Measurements from ENCODE around the gene TPRG1L.

Gene TPRG1L

DNA sequence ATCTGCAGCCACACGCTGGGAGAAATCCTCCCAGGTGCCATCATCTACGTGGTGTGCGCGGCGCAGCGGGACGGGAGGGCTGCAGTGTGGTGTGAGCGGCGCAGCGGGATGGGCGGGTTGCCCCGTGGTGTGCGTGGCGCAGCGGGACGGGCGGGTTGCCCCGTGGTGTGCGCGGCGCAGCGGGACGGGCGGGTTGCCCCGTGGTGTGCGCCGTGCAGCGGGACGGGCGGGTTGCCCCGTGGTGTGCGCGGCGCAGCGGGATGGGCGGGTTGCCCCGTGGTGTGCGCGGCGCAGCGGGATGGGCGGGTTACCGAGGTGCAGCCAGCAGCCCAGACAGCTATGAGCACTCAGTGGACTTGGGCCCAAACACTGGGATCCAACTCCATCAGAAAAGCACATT lies 20.4 kb downstream of the TPRG1L start:
- no peak for DNase-seq (ENCODE audit: low spot score)

DNA sequence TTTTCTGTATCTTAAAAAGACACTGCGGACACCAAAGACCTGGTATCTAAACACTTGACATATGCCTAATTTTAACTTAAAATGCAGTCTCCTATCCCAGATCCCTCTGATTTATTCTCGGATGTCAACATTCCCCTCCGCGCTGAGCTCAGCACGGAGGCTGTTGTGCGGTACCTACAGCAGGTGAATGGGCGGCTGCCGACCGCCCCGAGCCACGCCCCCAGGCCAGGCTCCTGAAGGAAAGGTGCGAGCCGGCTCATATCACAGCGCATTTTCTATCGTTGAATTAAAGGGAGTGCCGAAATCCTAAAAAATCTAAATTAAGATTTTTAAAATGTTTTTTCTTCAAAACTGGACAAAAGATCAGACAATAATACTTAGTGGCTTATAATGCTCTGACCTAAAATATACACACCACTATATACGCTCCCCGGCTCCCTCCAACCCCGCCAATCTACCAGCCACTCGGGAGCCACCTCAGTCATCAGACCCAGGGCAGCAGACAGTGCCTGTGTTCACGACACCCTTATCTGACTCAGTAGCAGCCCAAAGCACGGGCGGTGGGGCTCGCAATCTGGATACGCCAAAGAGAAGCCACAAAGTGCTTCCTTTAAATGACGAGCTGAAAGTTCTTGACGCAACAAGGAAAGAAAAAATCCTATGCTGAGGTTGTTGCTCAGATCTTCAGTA lies 21.0 kb downstream of the TPRG1L start:
- DNase-seq (ENCODE audit: low spot score): no peak

DNA sequence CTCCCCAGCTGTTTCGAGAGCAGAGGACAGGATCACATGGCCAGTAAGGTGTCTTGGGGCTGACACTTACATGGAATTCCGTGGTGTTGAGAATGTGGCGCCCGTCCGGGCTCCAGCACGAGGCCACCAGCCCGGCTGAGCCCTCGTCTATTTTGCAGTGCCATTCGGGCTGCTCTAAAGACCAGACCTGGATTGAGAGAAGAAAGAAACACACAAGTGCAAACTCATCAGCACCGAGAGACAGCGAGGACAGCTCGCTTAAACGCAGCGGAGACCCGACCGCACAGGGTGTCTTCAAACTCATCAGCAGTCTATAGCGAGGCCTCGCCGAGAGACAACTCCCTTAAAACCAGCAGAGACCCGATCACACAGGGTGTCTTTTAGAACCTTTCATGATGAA lies 21.8 kb downstream of the TPRG1L start:
- DNase-seq (ENCODE audit: low spot score): no peak

DNA sequence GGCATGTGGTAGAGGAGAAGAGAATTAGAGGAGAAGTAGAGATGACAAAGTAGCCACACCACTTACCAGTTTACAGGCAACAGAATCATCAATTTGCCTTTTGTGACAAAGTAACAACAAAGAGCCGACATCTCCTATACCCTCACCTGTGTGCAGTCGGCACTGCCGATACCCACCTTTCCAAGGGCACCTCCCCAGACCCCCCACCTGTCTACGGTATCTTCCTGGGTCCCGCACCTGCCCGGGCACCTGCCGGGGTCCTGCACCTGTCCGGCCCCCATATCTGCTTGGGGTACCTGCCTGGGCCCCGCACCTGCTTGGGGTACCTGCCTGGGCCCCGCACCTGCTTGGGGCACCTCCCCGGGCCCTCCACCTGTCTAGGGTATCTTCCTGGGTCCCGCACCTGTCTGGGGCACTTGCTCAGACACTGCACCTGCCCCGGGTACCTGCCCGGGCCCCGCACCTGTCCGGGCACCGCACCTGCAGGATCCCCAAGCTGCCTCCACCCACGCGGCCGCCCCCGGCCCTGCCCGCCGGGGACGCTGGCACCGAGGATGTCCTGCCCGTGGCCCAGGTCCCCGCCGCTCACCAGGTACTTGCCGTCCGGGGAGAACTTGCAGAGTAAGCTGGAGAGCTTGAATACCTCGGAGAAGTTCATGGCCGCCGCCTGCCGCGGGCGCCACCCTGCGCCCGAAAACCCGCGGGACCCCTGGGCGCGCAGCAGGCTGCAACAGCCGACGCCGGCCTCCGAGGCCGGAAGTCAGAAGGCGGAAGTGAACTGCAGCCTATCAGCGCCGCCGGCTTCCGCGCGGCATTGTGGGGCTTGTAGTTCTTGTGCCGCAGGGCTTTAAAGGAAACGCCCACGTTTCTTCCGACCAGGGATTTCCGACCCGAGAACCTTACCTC lies 24.8 kb downstream of the TPRG1L start, which contains the start of gene WRAP73:
TSS of gene WRAP73 (minus strand) at position 762 of the 906 bp plus-strand sequence. CDS start at position 658, 104 bp downstream.
- DNase-seq (ENCODE audit: low spot score): peak; percentile 86

DNA sequence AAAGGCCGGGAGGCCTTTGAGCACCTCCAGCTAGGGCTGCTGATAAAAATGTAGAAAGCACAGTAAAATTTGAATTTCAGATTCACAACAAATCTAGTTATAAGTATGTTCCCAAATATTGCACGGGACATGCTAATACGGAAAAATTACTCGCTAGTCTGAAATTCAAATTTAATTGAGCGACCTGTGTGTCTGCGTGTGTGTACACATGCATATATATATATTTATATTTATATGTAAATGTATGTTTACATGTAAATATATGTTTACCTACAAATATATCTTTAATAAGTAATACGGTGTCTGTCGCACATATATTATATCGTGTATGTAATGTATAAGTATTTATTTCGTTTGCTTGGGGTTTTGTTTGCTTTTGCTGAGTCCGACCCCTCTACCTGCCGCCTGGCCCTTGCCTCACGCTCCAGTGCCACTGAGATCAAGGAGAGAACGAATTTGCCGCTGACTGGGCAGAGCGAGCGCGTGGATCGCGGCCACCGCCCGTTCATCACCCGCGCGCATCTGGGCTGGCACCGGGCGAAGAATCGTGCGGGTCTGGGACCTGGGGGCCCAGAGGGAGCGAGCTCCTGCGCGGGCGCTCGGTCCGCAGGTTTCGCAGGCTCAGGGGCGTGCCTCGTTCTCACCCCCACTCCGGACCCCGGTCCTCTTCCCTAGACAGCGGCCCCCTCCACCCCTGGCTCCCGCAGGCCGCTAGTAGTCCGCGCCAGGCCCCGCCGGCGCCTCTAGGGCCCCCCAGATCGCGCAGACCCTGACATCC lies 25.6 kb downstream of the TPRG1L start:
- no peak for DNase-seq (ENCODE audit: low spot score)

- DNase-seq (ENCODE audit: low spot score): no peak
These were observed 26.5 kb downstream of the TPRG1L start for GRCh38 chr1:3651026-3651929.

- DNase-seq (ENCODE audit: low spot score): no peak
These were observed 27.2 kb downstream of the TPRG1L start, which contains the start of gene TP73 for GRCh38 chr1:3651930-3652547. TP73 (plus strand) TSS chr1:3652516; CDS start chr1:3682366, 29,850 bp downstream.

- DNase-seq (ENCODE audit: low spot score): no peak
These were observed 27.9 kb downstream of the TPRG1L start for GRCh38 chr1:3652548-3653285.

- no peak for DNase-seq (ENCODE audit: low spot score)
These were observed 28.4 kb downstream of the TPRG1L start for GRCh38 chr1:3653286-3653618.

DNA sequence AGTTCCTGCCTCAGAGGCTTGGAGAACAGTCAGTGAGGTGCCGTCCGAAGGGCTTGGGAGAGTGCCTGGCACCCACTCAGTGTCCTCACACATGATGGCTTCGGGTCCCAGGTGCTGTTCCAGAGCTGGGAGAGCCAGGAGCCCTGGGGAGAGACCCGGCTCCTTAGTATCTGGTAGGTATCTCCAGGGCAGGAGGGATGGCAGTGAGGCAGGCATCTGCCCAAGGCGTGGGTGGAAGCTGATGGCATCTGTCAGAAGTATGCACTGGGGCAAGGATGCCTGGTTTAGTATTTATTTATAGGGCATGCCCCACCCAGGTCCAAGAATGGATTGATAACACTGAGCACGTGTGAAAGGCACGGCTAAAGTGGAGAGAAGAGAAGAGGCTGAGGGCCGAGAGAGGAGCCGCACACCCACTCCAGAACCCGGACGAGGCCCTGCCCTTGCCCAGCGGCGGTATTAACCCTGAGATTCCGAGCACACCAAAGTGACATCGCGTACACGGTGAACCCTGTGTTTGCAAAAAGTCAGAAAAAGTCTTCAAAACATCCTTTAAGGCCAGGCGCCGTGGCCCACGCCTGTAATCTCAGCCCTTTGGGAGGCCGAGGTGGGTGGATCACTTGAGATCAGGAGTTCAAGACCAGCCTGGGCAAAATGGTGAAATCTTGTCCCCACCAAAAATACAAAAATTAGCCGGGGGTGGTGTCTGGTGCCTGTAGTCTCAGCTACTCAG lies 29.9 kb downstream of the TPRG1L start:
- no peak for DNase-seq (ENCODE audit: low spot score)

DNA sequence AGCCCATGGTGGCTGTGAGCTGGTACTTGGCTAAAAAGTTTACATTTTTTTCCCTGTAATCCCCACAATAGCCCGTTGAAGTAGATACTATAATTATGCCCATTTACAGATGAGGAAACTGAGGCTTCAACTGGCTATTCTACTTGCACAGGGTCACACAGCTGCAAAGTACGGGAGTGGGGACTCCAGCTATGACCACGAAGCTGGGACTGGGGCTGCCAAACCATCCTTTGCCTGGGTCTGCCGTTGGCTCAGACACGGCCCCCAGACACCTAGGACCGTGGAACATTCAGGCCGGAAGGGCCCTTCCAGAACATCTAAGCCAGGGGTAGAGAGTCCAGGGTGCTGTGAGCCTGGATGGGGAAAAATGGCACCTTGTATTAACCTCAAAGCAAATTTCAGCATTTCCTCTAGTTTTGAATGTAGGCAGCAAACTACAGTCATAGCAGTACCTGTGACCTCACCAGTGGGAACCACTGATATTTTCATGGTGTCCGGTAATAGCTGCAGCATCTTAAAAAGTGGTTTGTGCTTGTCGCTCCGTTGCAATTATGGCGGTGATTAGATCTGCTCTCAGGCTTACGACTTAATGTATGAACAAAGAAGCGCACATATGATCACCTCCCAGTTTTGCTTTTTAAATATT lies 31.8 kb downstream of the TPRG1L start:
- DNase-seq (ENCODE audit: low spot score): no peak

DNA sequence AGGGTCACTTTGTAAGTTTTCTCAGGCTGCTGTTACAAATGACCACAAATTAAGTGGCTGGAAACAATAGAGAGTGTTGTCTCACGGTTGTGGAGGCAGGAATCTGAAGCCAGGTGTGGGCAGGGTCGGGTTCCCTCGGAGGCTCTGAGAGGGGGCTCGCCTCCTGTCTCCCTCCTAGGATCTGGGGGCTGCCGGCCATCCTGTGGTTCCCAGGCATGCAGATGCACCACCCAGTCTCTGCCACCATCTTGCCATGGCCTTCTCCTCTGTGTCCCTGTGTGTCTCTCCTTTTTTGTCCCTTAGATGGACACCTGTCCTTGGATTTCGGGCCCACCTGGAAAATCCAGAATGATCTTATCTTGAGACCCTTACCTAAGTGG lies 32.3 kb downstream of the TPRG1L start:
- no peak for DNase-seq (ENCODE audit: low spot score)

DNA sequence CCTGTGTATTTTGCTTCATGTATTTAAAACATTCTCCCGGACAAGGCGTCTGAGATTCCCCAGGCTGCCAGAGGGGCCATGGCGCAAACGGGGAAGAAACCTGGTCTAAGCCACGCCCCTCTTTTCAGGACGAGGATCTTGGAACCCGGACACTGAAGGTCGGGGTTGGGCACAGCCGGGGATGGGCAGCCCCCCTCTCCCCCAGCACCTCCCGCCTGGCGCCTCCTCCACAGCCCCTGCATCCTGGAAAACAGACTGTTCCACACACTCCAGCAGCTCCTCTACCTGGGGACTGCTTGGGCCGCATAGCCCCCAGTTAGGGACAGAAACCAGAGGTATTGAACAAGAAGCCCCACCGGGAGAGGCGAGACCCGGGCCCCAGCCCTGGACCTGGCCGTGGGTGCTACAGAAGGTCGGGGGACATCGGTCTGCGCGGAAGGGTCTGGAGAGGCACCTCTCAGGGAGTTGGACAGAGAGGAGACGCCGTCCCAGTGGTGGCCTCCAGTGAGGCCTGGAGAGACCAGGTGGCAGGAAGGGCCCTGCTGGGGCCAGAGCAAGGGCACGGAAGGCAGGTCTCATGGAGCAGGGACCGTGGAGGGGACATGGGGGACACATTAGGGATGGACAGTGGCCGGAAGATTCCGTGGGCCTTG lies 32.9 kb downstream of the TPRG1L start:
- DNase-seq (ENCODE audit: low spot score): no peak

DNA sequence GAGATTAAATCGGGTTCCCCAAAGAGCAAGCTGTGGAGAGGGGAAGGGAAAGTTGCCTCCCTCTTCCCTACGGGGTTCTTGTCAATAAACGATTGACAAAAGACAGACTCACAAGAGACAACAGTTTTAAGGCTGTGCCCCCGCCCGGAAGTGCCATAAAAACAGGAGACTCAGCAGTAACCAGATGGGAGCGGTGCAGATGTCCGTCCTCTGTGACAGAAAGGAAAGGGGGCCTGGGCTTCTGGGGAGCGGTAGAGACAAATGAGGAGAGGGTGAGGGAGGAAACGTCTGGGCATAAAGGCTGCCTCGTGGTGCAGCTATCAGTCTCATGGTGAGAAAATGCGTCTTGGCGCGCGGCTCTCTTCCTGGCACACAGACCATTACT lies 33.4 kb downstream of the TPRG1L start:
- DNase-seq (ENCODE audit: low spot score): peak; percentile 65

DNA sequence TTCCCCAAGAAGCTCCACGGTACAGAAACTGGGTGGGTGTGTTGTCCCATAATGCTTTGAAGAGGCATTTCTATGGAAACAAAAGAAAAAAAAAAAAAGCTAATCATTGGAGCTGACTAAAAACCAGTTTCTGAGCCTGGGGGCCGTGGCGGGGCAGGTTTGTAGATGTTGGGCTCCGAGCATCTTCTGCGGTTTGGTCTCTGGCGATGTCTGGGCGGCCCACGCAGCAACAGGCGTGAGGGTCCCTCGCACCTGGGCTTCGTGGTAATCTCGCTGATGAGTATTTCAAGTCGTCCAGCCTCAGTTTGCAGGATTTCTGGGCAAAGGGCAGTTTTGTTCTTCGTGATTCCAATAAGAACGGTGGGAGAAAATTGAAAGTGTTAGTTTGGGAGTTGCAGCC lies 34.3 kb downstream of the TPRG1L start:
- DNase-seq (ENCODE audit: low spot score): no peak

DNA sequence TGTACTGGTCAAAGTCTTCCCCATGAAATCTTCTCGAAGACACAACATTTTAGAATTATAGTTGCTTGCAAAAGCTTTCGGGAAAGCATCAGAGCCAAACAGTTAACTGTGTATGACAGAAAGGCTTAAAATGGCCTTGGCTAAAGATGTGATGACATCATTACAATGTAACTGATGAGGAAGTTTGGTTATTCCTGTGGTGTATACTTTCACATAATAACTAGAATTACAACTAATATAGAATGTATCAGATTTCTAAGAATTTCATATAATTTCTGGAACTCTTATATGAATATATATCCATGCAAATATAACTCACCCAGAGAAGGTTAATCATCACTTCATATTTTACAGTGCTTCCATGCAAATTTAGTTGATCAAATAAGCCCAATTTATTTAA lies 35.9 kb downstream of the TPRG1L start:
- no peak for DNase-seq (ENCODE audit: low spot score)

GRCh38 chr1:3661631-3662030 lies 36.8 kb downstream of the TPRG1L start:
- no peak for DNase-seq (ENCODE audit: low spot score)

- no peak for DNase-seq (ENCODE audit: low spot score)
These were observed 37.4 kb downstream of the TPRG1L start for GRCh38 chr1:3662080-3662671.
